Smooth muscle cell (in vitro differentiated cells): ENCODE results near the gene HRH4. TPM values are rescaled to one million over a fixed set of nuclear protein-coding genes. Genes with fewer than 3 reads are reported as not detected.

Experiments used
- DNase-seq: peaks from one replicate; lab custom pipeline; 2025; ENCODE audit not compliant: unreplicated experiment; lab: John Stamatoyannopoulos, UW
- H2AFZ ChIP-seq: fragments of 200-600 bp; sonication (generic); 2 replicates; pipeline ENCODE4 v1.6.0; 2016; ENCODE audit warnings: antibody characterized with exemption, low read depth, mild to moderate bottlenecking
- H3F3A ChIP-seq: fragments of 200-600 bp; sonication (generic); 2 replicates; pipeline ENCODE4 v1.6.0; 2017; ENCODE audit warnings: antibody characterized with exemption, low read depth
- H3K27ac ChIP-seq: fragments of 200-600 bp; sonication (generic); 2 replicates; pipeline ENCODE4 v1.5.1; 2016; ENCODE audit warnings: low read depth, mild to moderate bottlenecking
- H3K27me3 ChIP-seq: fragments of 200-600 bp; sonication (generic); 2 replicates; pipeline ENCODE4 v1.6.1; 2016; ENCODE audit warnings: low read depth, mild to moderate bottlenecking
- H3K36me3 ChIP-seq: fragments of 200-600 bp; sonication (generic); 2 replicates; pipeline ENCODE4 v1.5.1; 2016; ENCODE audit warnings: low read depth
- H3K4me1 ChIP-seq: fragments of 200-600 bp; sonication (generic); 2 replicates; pipeline ENCODE4 v1.5.1; 2016; ENCODE audit warnings: low read depth
- H3K4me2 ChIP-seq: fragments of 200-600 bp; sonication (generic); 2 replicates; pipeline ENCODE4 v1.6.0; 2016; ENCODE audit warnings: mild to moderate bottlenecking
- H3K4me3 ChIP-seq: fragments of 200-600 bp; sonication (generic); 2 replicates; pipeline ENCODE4 v1.5.1; 2016; ENCODE audit warnings: mild to moderate bottlenecking
- H3K79me2 ChIP-seq: fragments of 200-600 bp; sonication (generic); 2 replicates; pipeline ENCODE4 v1.6.0; 2016; ENCODE audit warnings: low read depth, mild to moderate bottlenecking
- H3K9ac ChIP-seq: fragments of 200-600 bp; sonication (generic); 2 replicates; pipeline ENCODE4 v1.6.0; 2016; ENCODE audit warnings: low read depth
- H3K9me3 ChIP-seq: fragments of 200-600 bp; sonication (generic); replicated peaks from 2 replicates; pipeline ENCODE4 v1.5.1; 2016; ENCODE audit warnings: low read depth
- H4K20me1 ChIP-seq: fragments of 200-600 bp; sonication (generic); 2 replicates; pipeline ENCODE4 v1.6.0; 2016; ENCODE audit warnings: low read depth
- CTCF ChIP-seq: fragments of 200-600 bp; sonication (generic); IDR thresholded peaks from 2 replicates; pipeline ENCODE4 v1.5.1; 2017; ENCODE audit warnings: borderline replicate concordance, mild to moderate bottlenecking, antibody characterized with exemption; ENCODE audit not compliant: insufficient read depth, poor library complexity, severe bottlenecking
- WGBS: methylation state at CpG from one replicate; pipeline ENCODE4 v1.1.7; 2016; ENCODE audit warnings: low lambda C conversion rate; 5-methylcytosine and 5-hydroxymethylcytosine counted together
- polyA plus RNA-seq: library from polyadenylated mRNA; unstranded; fragments of >200 nt; fragmentation: Nextera tagmentation; extraction: Ambion mirVana; gene quantifications from 2 replicates; pipeline ENCODE4 v1.2.1, GENCODE V29; 2016
- total RNA-seq: library from RNA; depleted of rRNA; stranded (reverse); fragments of >200 nt; gene quantifications from 2 replicates; pipeline ENCODE4 v1.2.3, GENCODE V29; 2014

The HRH4 gene
- total and polyA plus RNA-seq, 2 experiments from 2014 or later, result not detected

- Histone ChIP-seq H2AFZ (no peak overlapping the region), H3K9me3 (no peaks in the 10 kb centered on the region), H3K36me3 (peaks cover 14% of the 10 kb centered on the region), H3K79me2 (peaks cover 3% of the 10 kb centered on the region), H3K27me3 (peaks cover 14% of the 10 kb centered on the region), H3K4me1 (peaks cover 18% of the 10 kb centered on the region), H3K4me2 (no peak overlapping the region), H3K4me3 (no peak overlapping the region), H3K27ac (no peak overlapping the region), H4K20me1 (no peaks in the 10 kb centered on the region), H3F3A (peaks cover 7% of the 10 kb centered on the region), H3K9ac (no peak overlapping the region)
- no peak for DNase-seq
- no peak for TF ChIP-seq CTCF
- 96% methylated on average over 4 of the region's 4 CpGs for WGBS
These were observed 31.2 kb upstream of the HRH4 start for GRCh38 chr18:24429188-24429587.

GRCh38 chr18:24432618-24433017 is 27.8 kb upstream of the HRH4 start:
- Histone ChIP-seq H3K4me2 (no peak overlapping the region), H3F3A (no peaks in the 10 kb centered on the region), H3K4me1 (peaks cover 6% of the 10 kb centered on the region), H3K27ac (no peak overlapping the region), H3K4me3 (no peak overlapping the region), H3K27me3 (no peaks in the 10 kb centered on the region), H3K9ac (no peak overlapping the region), H3K9me3 (no peaks in the 10 kb centered on the region), H2AFZ (no peak overlapping the region), H3K79me2 (peaks cover 3% of the 10 kb centered on the region), H3K36me3 (peaks cover 15% of the 10 kb centered on the region), H4K20me1 (no peaks in the 10 kb centered on the region)
- TF ChIP-seq CTCF, result no peak
- 95% methylated on average over 3 of the region's 3 CpGs for WGBS
- no peak for DNase-seq

GRCh38 chr18:24436939-24437338 is 23.5 kb upstream of the HRH4 start:
- Histone ChIP-seq H4K20me1 (no peaks in the 10 kb centered on the region), H3K79me2 (no peaks in the 10 kb centered on the region)
- WGBS, result 100% methylated on average over 1 of the region's 1 CpG

More at GRCh38 chr18:24436939-24437338, 23.5 kb upstream of the HRH4 start:
- Histone ChIP-seq H3K9ac (no peak overlapping the region), H3K9me3 (no peaks in the 10 kb centered on the region), H3K4me2 (no peak overlapping the region), H3K4me3 (no peak overlapping the region), H3K36me3 (peaks cover 17% of the 10 kb centered on the region), H3K27me3 (no peaks in the 10 kb centered on the region), H3K4me1 (no peaks in the 10 kb centered on the region), H3K27ac (no peak overlapping the region), H2AFZ (no peak overlapping the region), H3F3A (no peaks in the 10 kb centered on the region)
- no peak for DNase-seq
- TF ChIP-seq CTCF, result no peak
